GM21515 (cell line): ENCODE data around the gene TBC1D22B.
A peak's percentile ranks its signal among the peaks of the same experiment; 100 is the strongest.

Experiments used
- ATAC-seq: cut with Tn5 transposase; IDR thresholded peaks from one replicate; pipeline ENCODE4 v1.9.1; 2021; ENCODE audit not compliant: unreplicated experiment

The TBC1D22B gene

GRCh38 chr6:37352384-37352783 lies 94.8 kb downstream of the TBC1D22B start:
- ATAC-seq, result no peak

GRCh38 chr6:37353761-37354525 lies 96.4 kb downstream of the TBC1D22B start, which contains the start of gene RNF8:
TSS of gene RNF8 (plus strand) at chr6:37353983. CDS start at chr6:37354165, 182 bp downstream.
- peak; percentile 93 for ATAC-seq

GRCh38 chr6:37354526-37355384 lies 97.2 kb downstream of the TBC1D22B start:
- ATAC-seq, result no peak

GRCh38 chr6:37357288-37357687 lies 99.7 kb downstream of the TBC1D22B start:
- ATAC-seq, result no peak

GRCh38 chr6:37357860-37358259 lies 100.3 kb downstream of the TBC1D22B start:
- ATAC-seq, result no peak

- no peak for ATAC-seq
These were observed 101.5 kb downstream of the TBC1D22B start for GRCh38 chr6:37359039-37359438.

- no peak for ATAC-seq
These were observed 104.7 kb downstream of the TBC1D22B start for GRCh38 chr6:37362101-37362828.

GRCh38 chr6:37365791-37366190 lies 108.2 kb downstream of the TBC1D22B start:
- no peak for ATAC-seq

- no peak for ATAC-seq
These were observed 109.3 kb downstream of the TBC1D22B start for GRCh38 chr6:37366910-37367309.

GRCh38 chr6:37368961-37369320 lies 111.4 kb downstream of the TBC1D22B start:
- ATAC-seq, result no peak

GRCh38 chr6:37369321-37370201 lies 112.0 kb downstream of the TBC1D22B start:
- no peak for ATAC-seq

- no peak for ATAC-seq
These were observed 113.8 kb downstream of the TBC1D22B start for GRCh38 chr6:37371154-37372083.

GRCh38 chr6:37372116-37372515 lies 114.5 kb downstream of the TBC1D22B start:
- no peak for ATAC-seq

GRCh38 chr6:37373822-37374471 lies 116.4 kb downstream of the TBC1D22B start:
- ATAC-seq, result no peak

- no peak for ATAC-seq
These were observed 117.8 kb downstream of the TBC1D22B start for GRCh38 chr6:37375376-37375775.

GRCh38 chr6:37376078-37376743 lies 118.6 kb downstream of the TBC1D22B start:
- ATAC-seq, result no peak

GRCh38 chr6:37381579-37381978 lies 124.0 kb downstream of the TBC1D22B start:
- ATAC-seq, result peak; percentile 70
